Stimulated activated CD4-positive, alpha-beta T cell treated with anti-CD3 and anti-CD28 coated beads, Interleukin-15, amount 100 ng/mL, for 48 hours (primary cell): Measurements from ENCODE around the gene MSH3.

Source experiments
- DNase-seq, 2 donors: peaks; one replicate each; pipeline ENCODE4 v3.0.0-alpha.2; 2020; ENCODE audit warnings: low read depth in 2 of 2

MSH3 gene

GRCh38 chr5:80905405-80905804 lies 251.0 kb downstream of the MSH3 start:
- no peak for DNase-seq

- DNase-seq: no peak
Measured at GRCh38 chr5:80912479-80912878, 258.0 kb downstream of the MSH3 start.

GRCh38 chr5:80915716-80916115 lies 261.3 kb downstream of the MSH3 start:
- DNase-seq: no peak

GRCh38 chr5:80916676-80917075 lies 262.2 kb downstream of the MSH3 start:
- no peak for DNase-seq

- no peak for DNase-seq
Measured at GRCh38 chr5:80917631-80918030, 263.2 kb downstream of the MSH3 start.

- DNase-seq: no peak
Measured at GRCh38 chr5:80919678-80920196, 265.3 kb downstream of the MSH3 start.

- DNase-seq: no peak
Measured at GRCh38 chr5:80920333-80920732, 265.9 kb downstream of the MSH3 start.

GRCh38 chr5:80921026-80921425 lies 266.6 kb downstream of the MSH3 start:
- DNase-seq: no peak

- no peak for DNase-seq
Measured at GRCh38 chr5:80925931-80926330, 271.5 kb downstream of the MSH3 start.
